HG03095 (cell line): Measurements from ENCODE around the gene BRD8.
"Not testable (repeated sequence)": the region's sequence is repeated elsewhere in the genome, so short reads cannot be mapped to it uniquely, and the experiment has no call there.

ENCODE experiments used
- ATAC-seq: cut with Tn5 transposase; IDR thresholded peaks from one replicate; pipeline ENCODE4 v1.9.1; 2021; ENCODE audit warnings: moderate library complexity; ENCODE audit not compliant: unreplicated experiment

Gene BRD8

GRCh38 chr5:138169124-138169523, 9.3 kb downstream of the BRD8 start:
- ATAC-seq, result no peak

- ATAC-seq, result no peak
These were observed 14.7 kb downstream of the BRD8 start for GRCh38 chr5:138163721-138164120.

GRCh38 chr5:138160706-138161105, 17.7 kb downstream of the BRD8 start:
- ATAC-seq, result no peak

- no peak for ATAC-seq
These were observed 18.8 kb downstream of the BRD8 start for GRCh38 chr5:138159666-138160065.

- ATAC-seq, result no peak
These were observed 20.8 kb downstream of the BRD8 start for GRCh38 chr5:138157626-138158025.

GRCh38 chr5:138155977-138156376, 22.5 kb downstream of the BRD8 start:
- not testable (repeated sequence) for ATAC-seq

- no peak for ATAC-seq
These were observed 28.9 kb downstream of the BRD8 start for GRCh38 chr5:138149530-138149929.

- no peak for ATAC-seq
These were observed 29.6 kb downstream of the BRD8 start for GRCh38 chr5:138148811-138149210.

- ATAC-seq, result not testable (repeated sequence)
These were observed 34.9 kb downstream of the BRD8 start for GRCh38 chr5:138143578-138143977.

- ATAC-seq, result no peak
These were observed 36.7 kb downstream of the BRD8 start for GRCh38 chr5:138141734-138142133.

- no peak for ATAC-seq
These were observed 38.2 kb downstream of the BRD8 start for GRCh38 chr5:138140268-138140667.

- no peak for ATAC-seq
These were observed 38.7 kb downstream of the BRD8 start for GRCh38 chr5:138139781-138140090.

GRCh38 chr5:138138949-138139780, 39.3 kb downstream of the BRD8 start, which contains the start of gene NME5:
Gene NME5 (minus strand): TSS chr5:138139428. CDS start chr5:138138780, 648 bp downstream.
- no peak for ATAC-seq

GRCh38 chr5:138132543-138132942, 45.9 kb downstream of the BRD8 start:
- no peak for ATAC-seq

- no peak for ATAC-seq
These were observed 49.1 kb downstream of the BRD8 start for GRCh38 chr5:138129347-138129746.

GRCh38 chr5:138128334-138128733, 50.1 kb downstream of the BRD8 start:
- ATAC-seq, result no peak

GRCh38 chr5:138115254-138115653, 63.2 kb downstream of the BRD8 start:
- no peak for ATAC-seq

GRCh38 chr5:138111937-138112336, 66.5 kb downstream of the BRD8 start:
- no peak for ATAC-seq

- ATAC-seq, result no peak
These were observed 67.2 kb downstream of the BRD8 start for GRCh38 chr5:138111181-138111580.

- no peak for ATAC-seq
These were observed 68.0 kb downstream of the BRD8 start for GRCh38 chr5:138110266-138110963.

GRCh38 chr5:138109463-138110265, 68.8 kb downstream of the BRD8 start:
- ATAC-seq, result no peak

GRCh38 chr5:138107213-138107612, 71.2 kb downstream of the BRD8 start:
- ATAC-seq, result no peak
